ENCODE results near the gene S100A1. TPM values are rescaled to one million over a fixed set of nuclear protein-coding genes. Genes with fewer than 3 reads are reported as not detected.

The S100A1 gene
- total RNA-seq, 1 experiment from 2014 or later: not detected

DNA sequence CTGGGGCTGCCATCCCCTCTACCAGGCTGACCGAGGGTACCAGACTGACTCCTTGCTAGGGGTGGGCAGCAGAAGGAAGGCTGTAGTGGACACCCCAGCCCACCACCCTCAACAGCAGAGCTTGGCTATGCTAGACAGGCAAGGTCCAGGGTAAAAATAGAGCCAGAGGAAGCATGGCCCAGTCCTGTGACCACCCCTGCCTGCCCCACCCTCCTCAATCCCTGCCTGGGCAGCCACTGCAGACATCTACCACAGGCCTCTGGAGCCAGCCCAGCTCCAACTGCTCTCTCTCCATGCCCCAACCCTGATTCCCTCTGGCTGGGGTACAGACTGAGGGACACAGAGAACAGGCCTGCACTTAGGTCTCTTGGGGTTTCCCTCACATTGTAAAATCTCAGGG, 1.7 kb downstream of the S100A1 start:
- no peak for DNase-seq (ENCODE audit: low spot score)
- Histone ChIP-seq H3K27me3 (replicated peaks; ENCODE audit: insufficient read depth, low read depth, low read length, poor library complexity) (no peaks in the 10 kb centered on the region), H3K27ac (ENCODE audit: low read depth, low read length, poor library complexity, severe bottlenecking) (no peak overlapping the region), H3K9me3 (ENCODE audit: low read depth, low read length, poor library complexity, severe bottlenecking) (no peaks in the 10 kb centered on the region), H3K4me1 (ENCODE audit: insufficient read depth, low read length, poor library complexity, severe bottlenecking) (peaks cover 23% of the 10 kb centered on the region), H3K4me3 (ENCODE audit: low read depth, low read length, poor library complexity, severe bottlenecking) (no peak overlapping the region), H3K36me3 (ENCODE audit: insufficient read depth, low read length, poor library complexity, severe bottlenecking) (no peaks in the 10 kb centered on the region)
- TF ChIP-seq, protein P1, sequence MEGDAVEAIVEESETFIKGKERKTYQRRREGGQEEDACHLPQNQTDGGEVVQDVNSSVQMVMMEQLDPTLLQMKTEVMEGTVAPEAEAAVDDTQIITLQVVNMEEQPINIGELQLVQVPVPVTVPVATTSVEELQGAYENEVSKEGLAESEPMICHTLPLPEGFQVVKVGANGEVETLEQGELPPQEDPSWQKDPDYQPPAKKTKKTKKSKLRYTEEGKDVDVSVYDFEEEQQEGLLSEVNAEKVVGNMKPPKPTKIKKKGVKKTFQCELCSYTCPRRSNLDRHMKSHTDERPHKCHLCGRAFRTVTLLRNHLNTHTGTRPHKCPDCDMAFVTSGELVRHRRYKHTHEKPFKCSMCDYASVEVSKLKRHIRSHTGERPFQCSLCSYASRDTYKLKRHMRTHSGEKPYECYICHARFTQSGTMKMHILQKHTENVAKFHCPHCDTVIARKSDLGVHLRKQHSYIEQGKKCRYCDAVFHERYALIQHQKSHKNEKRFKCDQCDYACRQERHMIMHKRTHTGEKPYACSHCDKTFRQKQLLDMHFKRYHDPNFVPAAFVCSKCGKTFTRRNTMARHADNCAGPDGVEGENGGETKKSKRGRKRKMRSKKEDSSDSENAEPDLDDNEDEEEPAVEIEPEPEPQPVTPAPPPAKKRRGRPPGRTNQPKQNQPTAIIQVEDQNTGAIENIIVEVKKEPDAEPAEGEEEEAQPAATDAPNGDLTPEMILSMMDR (conservative IDR thresholded peaks at IDR 0.05; ENCODE audit: low read depth, low read length): no peak
- CTCF ChIA-PET: no interaction called here
- BruUV-seq (replicated peaks): no TSS peak
- intact Hi-C loops (cut with micrococcal nuclease; ENCODE audit: unreplicated experiment): loop anchor here (5.0 kb wide), 1 partner anchor 98 kb away; no protein-coding TSS in a partner anchor
- POLR2A ChIA-PET (ENCODE audit: low non-redundant PET): no interaction called here

DNA sequence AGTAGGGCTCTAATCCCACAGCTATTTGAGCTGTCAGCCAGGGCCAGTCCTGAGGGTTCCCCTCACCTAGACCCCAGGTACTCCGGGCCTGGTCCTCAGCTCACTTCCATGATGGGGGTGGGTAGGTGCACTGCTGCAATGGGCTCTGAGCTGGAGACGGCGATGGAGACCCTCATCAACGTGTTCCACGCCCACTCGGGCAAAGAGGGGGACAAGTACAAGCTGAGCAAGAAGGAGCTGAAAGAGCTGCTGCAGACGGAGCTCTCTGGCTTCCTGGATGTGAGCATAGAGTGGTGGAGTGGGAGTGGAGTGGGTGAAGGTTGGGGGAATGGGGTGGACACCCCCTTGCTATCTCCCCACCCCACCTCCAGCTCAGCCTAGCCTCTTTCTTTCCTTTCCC, 2.1 kb downstream of the S100A1 start:
- no peak overlapping the region for H3K4me3 ChIP-seq (ENCODE audit: low read depth, low read length, poor library complexity, severe bottlenecking)
- no peak overlapping the region for H3K27ac ChIP-seq (ENCODE audit: low read depth, low read length, poor library complexity, severe bottlenecking)
- H3K9me3 ChIP-seq (ENCODE audit: low read depth, low read length, poor library complexity, severe bottlenecking): no peaks in the 10 kb centered on the region
- DNase-seq (ENCODE audit: low spot score): no peak
- no peaks in the 10 kb centered on the region for H3K27me3 ChIP-seq (replicated peaks; ENCODE audit: insufficient read depth, low read depth, low read length, poor library complexity)
- ChIA-PET POLR2A (ENCODE audit: low non-redundant PET) (no interaction called here), CTCF (no interaction called here)
- intact Hi-C loops (cut with micrococcal nuclease; ENCODE audit: unreplicated experiment): loop anchor here (5.0 kb wide), 1 partner anchor 98 kb away; no protein-coding TSS in a partner anchor
- H3K4me1 ChIP-seq (ENCODE audit: insufficient read depth, low read length, poor library complexity, severe bottlenecking): peaks cover 24% of the 10 kb centered on the region
- H3K36me3 ChIP-seq (ENCODE audit: insufficient read depth, low read length, poor library complexity, severe bottlenecking): no peaks in the 10 kb centered on the region
- TF ChIP-seq, protein P1 (conservative IDR thresholded peaks at IDR 0.05; ENCODE audit: low read depth, low read length): no peak
- no peak for TF ChIP-seq EZH2 (IDR thresholded peaks at IDR 0.05; ENCODE audit: borderline replicate concordance, low read depth, low read length, poor library complexity, severe bottlenecking)
- no TSS peak for BruUV-seq (replicated peaks)

DNA sequence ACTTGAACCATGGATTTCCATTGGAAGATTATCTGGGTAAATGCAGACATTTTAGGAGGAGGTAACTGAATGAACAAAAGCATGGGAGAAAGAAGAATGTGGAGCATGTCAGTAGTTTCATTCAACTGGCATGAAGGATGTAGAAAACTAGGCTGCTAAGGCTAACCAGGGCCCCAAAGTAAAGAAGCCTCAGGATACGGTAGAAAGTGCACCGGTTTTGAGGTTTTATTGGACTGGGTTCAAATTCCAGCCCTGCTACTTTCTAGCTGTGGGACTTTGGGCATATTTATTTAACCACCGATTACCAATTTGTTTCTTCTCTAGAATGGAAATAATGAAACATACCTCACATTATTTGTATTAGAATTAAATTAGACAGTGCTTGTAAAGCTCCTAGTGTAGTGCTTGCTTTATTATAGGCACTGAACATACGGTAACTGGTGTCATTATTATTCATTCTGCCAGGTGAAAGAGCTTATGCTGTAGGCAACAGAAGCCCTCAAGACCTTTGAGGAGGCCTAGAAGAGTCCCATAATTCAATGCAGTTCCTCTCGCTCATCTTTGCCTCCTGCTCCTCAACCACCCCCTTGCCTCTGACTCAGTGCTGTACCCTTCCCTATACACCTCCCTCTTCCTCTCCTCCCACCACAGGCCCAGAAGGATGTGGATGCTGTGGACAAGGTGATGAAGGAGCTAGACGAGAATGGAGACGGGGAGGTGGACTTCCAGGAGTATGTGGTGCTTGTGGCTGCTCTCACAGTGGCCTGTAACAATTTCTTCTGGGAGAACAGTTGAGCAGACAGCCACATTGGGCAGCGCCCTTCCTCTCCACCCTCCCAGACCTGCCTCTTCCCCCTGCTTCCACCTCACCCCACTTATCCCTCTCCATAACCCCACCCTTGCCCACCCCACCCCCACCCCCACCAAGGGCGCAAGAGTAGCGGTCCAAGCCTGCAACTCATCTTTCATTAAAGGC, 3.1 kb downstream of the S100A1 start:
- H3K4me3 ChIP-seq (ENCODE audit: low read depth, low read length, poor library complexity, severe bottlenecking): no peak overlapping the region
- no TSS peak for BruUV-seq (replicated peaks)
- TF ChIP-seq, protein P1 (conservative IDR thresholded peaks at IDR 0.05; ENCODE audit: low read depth, low read length): no peak
- no peak for TF ChIP-seq EZH2 (IDR thresholded peaks at IDR 0.05; ENCODE audit: borderline replicate concordance, low read depth, low read length, poor library complexity, severe bottlenecking)
- no peaks in the 10 kb centered on the region for H3K9me3 ChIP-seq (ENCODE audit: low read depth, low read length, poor library complexity, severe bottlenecking)
- H3K36me3 ChIP-seq (ENCODE audit: insufficient read depth, low read length, poor library complexity, severe bottlenecking): peaks cover 7% of the 10 kb centered on the region
- intact Hi-C loops (cut with micrococcal nuclease; ENCODE audit: unreplicated experiment): loop anchor here (5.0 kb wide), 1 partner anchor 99 kb away; no protein-coding TSS in a partner anchor
- POLR2A ChIA-PET (ENCODE audit: low non-redundant PET): no interaction called here
- no peaks in the 10 kb centered on the region for H3K27me3 ChIP-seq (replicated peaks; ENCODE audit: insufficient read depth, low read depth, low read length, poor library complexity)
- H3K4me1 ChIP-seq (ENCODE audit: insufficient read depth, low read length, poor library complexity, severe bottlenecking): peaks cover 32% of the 10 kb centered on the region
- no peak for DNase-seq (ENCODE audit: low spot score)
- H3K27ac ChIP-seq (ENCODE audit: low read depth, low read length, poor library complexity, severe bottlenecking): no peak overlapping the region
- CTCF ChIA-PET: no interaction called here

All from A673 (cell line).